Keratinocyte (primary cell): ENCODE results near the gene TFCP2L1. TPM values are rescaled to one million over a fixed set of nuclear protein-coding genes. Genes with fewer than 3 reads are reported as not detected.

Experiments used
- DNase-seq: peaks from one replicate; pipeline ENCODE4 v3.0.0-alpha.2; 2011; ENCODE audit warnings: low read depth, missing footprints, low spot score
- FAIRE-seq: peaks from 2 replicates; lab custom pipeline; 2011; peaks lifted over from hg19 to GRCh38; lab: Jason Lieb, UNC
- H2AFZ ChIP-seq: 2 replicates; pipeline ENCODE4 v1.6.0; 2012; ENCODE audit warnings: low read length, control low read depth, inconsistent platforms; ENCODE audit not compliant: control insufficient read depth
- H3K27ac ChIP-seq: 2 replicates; pipeline ENCODE4 v1.5.1; 2011; ENCODE audit warnings: low read length; ENCODE audit not compliant: control insufficient read depth, insufficient read depth
- H3K27me3 ChIP-seq: 3 replicates; pipeline ENCODE4 v1.6.0; 2011; ENCODE audit warnings: low read length; ENCODE audit not compliant: control insufficient read depth, insufficient read depth; ENCODE audit errors: extremely low read depth
- H3K36me3 ChIP-seq, 2 experiments: 2 replicates in 1 of 2; 3 replicates in 1 of 2; pipeline ENCODE4 v1.5.1; 2011; ENCODE audit warnings: low read length in 2 of 2, mild to moderate bottlenecking in 1 of 2; ENCODE audit not compliant: control insufficient read depth in 2 of 2, insufficient read depth in 2 of 2; ENCODE audit errors: extremely low read depth in 1 of 2
- H3K4me1 ChIP-seq: 3 replicates; pipeline ENCODE4 v1.5.1; 2011; ENCODE audit warnings: low read length; ENCODE audit not compliant: control insufficient read depth, insufficient read depth; ENCODE audit errors: extremely low read depth
- H3K4me2 ChIP-seq: 3 replicates; pipeline ENCODE4 v1.6.0; 2011; ENCODE audit warnings: low read depth, low read length; ENCODE audit not compliant: control insufficient read depth, insufficient read depth; ENCODE audit errors: extremely low read depth
- H3K4me3 ChIP-seq, 3 experiments: fragments of 200-600 bp in 1 of 3; sonication (generic) in 1 of 3; 2 replicates in 2 of 3; 3 replicates in 1 of 3; pipeline ENCODE4 v1.5.1; 2011 to 2016; ENCODE audit warnings: low read length in 3 of 3, mild to moderate bottlenecking in 3 of 3, control low read depth in 2 of 3, inconsistent platforms in 1 of 3, low read depth in 1 of 3, mixed read lengths in 1 of 3, mixed run types in 1 of 3, moderate library complexity in 1 of 3; ENCODE audit not compliant: control insufficient read depth in 2 of 3, insufficient read depth in 2 of 3; ENCODE audit errors: extremely low read depth in 1 of 3
- H3K79me2 ChIP-seq: 2 replicates; pipeline ENCODE4 v1.6.0; 2012; ENCODE audit warnings: low read length; ENCODE audit not compliant: control insufficient read depth, insufficient read depth
- H3K9ac ChIP-seq: 3 replicates; pipeline ENCODE4 v1.6.0; 2011; ENCODE audit warnings: low read length; ENCODE audit not compliant: control insufficient read depth, insufficient read depth; ENCODE audit errors: extremely low read depth
- H3K9me1 ChIP-seq: 3 replicates; pipeline ENCODE4 v1.6.0; 2011; ENCODE audit warnings: low read length; ENCODE audit not compliant: control insufficient read depth, insufficient read depth; ENCODE audit errors: extremely low read depth
- H3K9me3 ChIP-seq: 2 replicates; pipeline ENCODE4 v1.5.1; 2012; ENCODE audit warnings: low read depth, low read length; ENCODE audit not compliant: control insufficient read depth
- H4K20me1 ChIP-seq: 3 replicates; pipeline ENCODE4 v1.6.0; 2011; ENCODE audit warnings: low read length; ENCODE audit not compliant: control insufficient read depth, insufficient read depth; ENCODE audit errors: extremely low read depth
- CTCF ChIP-seq, 3 experiments: IDR thresholded peaks in 1 of 3; conservative IDR thresholded peaks in 1 of 3; optimal IDR thresholded peaks in 1 of 3; 2 replicates in 2 of 3; 3 replicates in 1 of 3; pipeline versions ENCODE3 to v1.5.1; 2011; ENCODE audit warnings: low read length in 3 of 3, mild to moderate bottlenecking in 3 of 3, moderate library complexity in 2 of 3, control low read depth in 1 of 3, inconsistent platforms in 1 of 3; ENCODE audit not compliant: insufficient read depth in 2 of 3; ENCODE audit errors: extremely low read depth in 1 of 3
- EZH2 ChIP-seq: IDR thresholded peaks from one replicate; pipeline ENCODE4 v1.6.1; 2012; ENCODE audit warnings: inconsistent platforms, mild to moderate bottlenecking, low read length, moderate library complexity
- dilution Hi-C: fragments of 300-500 bp; cut with MboI; formaldehyde crosslinking; loops from one replicate; pipeline ENCODE4 v1.7.0; 2020; ENCODE audit warnings: low sequenced_read_pairs; ENCODE audit not compliant: extremely low pct_ligation_motif_present
- polyA plus RNA-seq, 5 experiments: library from polyadenylated mRNA; depleted of rRNA in 3 of 5; stranded (reverse) in 3 of 5; stranded (forward) in 1 of 5; unstranded in 1 of 5; fragments of >200 nt; gene quantifications; 1 replicate in 1 of 5; 2 replicates in 3 of 5; 3 replicates in 1 of 5; pipeline versions ENCODE4 v1.2.1 to v1.2.3, GENCODE V29; 2011 to 2012; ENCODE audit warnings: missing spikeins in 2 of 5, low read depth in 1 of 5, low replicate concordance in 1 of 5

Gene TFCP2L1
- polyA plus RNA-seq, 1 donor (not counting 4 experiments of a cell fraction or from before 2014, with no cell fraction given), result 29.4 TPM

- Histone ChIP-seq H4K20me1 (no peaks in the 10 kb centered on the region), H3K9me1 (no peaks in the 10 kb centered on the region), H3K9ac (no peak overlapping the region), H3K4me3 (no peak overlapping the region), H3K4me1 (peaks cover 43% of the 10 kb centered on the region), H3K79me2 (no peaks in the 10 kb centered on the region), H3K9me3 (no peaks in the 10 kb centered on the region), H3K27ac (no peak overlapping the region), H3K4me2 (no peak overlapping the region), H2AFZ (no peak overlapping the region), H3K36me3 (no peaks in the 10 kb centered on the region), H3K27me3 (no peaks in the 10 kb centered on the region)
- no peak for DNase-seq
- dilution Hi-C loops, result no loop called here
- peak; percentile 9 for FAIRE-seq
- TF ChIP-seq EZH2, result no peak
- no peak for TF ChIP-seq CTCF (optimal IDR thresholded peaks at IDR 0.05 in 1 of 3, IDR thresholded peaks at IDR 0.05 in 1 of 3, conservative IDR thresholded peaks at IDR 0.05 in 1 of 3; ENCODE audit: extremely low read depth in 1 of 3, insufficient read depth in 2 of 3, low read length in 3 of 3)
Measured at GRCh38 chr2:121177896-121178295, 107.1 kb downstream of the TFCP2L1 start.

DNA sequence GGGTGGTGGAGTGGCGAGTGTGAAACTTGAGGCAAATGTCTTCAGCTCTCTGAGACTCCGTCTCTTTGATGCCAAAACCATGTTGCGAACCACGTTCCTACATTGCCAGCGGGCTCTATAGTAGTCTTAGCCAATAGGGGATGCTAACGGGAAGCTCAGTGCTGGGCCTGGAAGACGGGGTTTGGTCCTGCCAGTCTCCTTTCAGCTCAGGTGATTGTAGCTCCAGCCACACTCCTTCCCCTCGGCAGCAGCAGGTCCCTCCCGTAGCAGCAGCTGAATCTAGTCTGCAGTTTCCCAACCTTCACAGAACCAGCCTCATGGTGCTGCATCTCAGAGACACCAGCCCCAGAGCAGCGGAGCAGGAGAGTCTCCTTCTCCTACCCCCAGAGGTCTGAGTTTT is 109.7 kb downstream of the TFCP2L1 start:
- H3K9me1 ChIP-seq, result peaks cover 2% of the 10 kb centered on the region
- peak overlapping the region; percentile 67 for H3K9ac ChIP-seq
- no peaks in the 10 kb centered on the region for H3K27me3 ChIP-seq
- H3K9me3 ChIP-seq, result no peaks in the 10 kb centered on the region
- no peak for DNase-seq
- peak in 1 of 3 experiments; percentile 27 for TF ChIP-seq CTCF (optimal IDR thresholded peaks at IDR 0.05 in 1 of 3, IDR thresholded peaks at IDR 0.05 in 1 of 3, conservative IDR thresholded peaks at IDR 0.05 in 1 of 3; ENCODE audit: extremely low read depth in 1 of 3, insufficient read depth in 2 of 3, low read length in 3 of 3)
- TF ChIP-seq EZH2, result no peak
- no peak overlapping the region for H3K4me3 ChIP-seq
- H4K20me1 ChIP-seq, result no peaks in the 10 kb centered on the region
- H3K4me2 ChIP-seq, result peak overlapping the region; percentile 13
- dilution Hi-C loops, result no loop called here
- H3K79me2 ChIP-seq, result no peaks in the 10 kb centered on the region
- peak overlapping the region; percentile 59 for H2AFZ ChIP-seq
- H3K36me3 ChIP-seq, result no peaks in the 10 kb centered on the region
- peaks cover 40% of the 10 kb centered on the region for H3K4me1 ChIP-seq
- peak; percentile 86 for FAIRE-seq
- peak overlapping the region; percentile 85 for H3K27ac ChIP-seq
